Upper lobe of left lung (tissue), 4 donors: ENCODE results near the gene C3orf49.

ENCODE experiments used
- EP300 ChIP-seq, 4 donors: sonication (generic); formaldehyde crosslinking; IDR thresholded peaks; one replicate each; pipeline ENCODE4 v1.5.1; 2017; ENCODE audit warnings: antibody characterized with exemption in 4 of 4, control low read depth in 2 of 4
- POLR2A ChIP-seq, 4 donors: fragments of 450-650 bp; IDR thresholded peaks; one replicate each; pipeline ENCODE4 v1.5.1; 2016 to 2017; ENCODE audit warnings: antibody characterized with exemption in 4 of 4, mild to moderate bottlenecking in 2 of 4
- POLR2AphosphoS5 ChIP-seq, 2 donors: sonication (generic); formaldehyde crosslinking; IDR thresholded peaks; one replicate each; pipeline ENCODE4 v1.5.1; 2017; ENCODE audit warnings: antibody characterized with exemption in 2 of 2
- TF ChIP-seq, protein P1 (sequence below), 6 experiments: fragments of 450-650 bp in 4 of 6; fragments of 200-600 bp in 2 of 6; sonication (generic) in 2 of 6; IDR thresholded peaks; one replicate each; pipeline ENCODE4 v1.5.1; 2016 to 2019; ENCODE audit warnings: antibody characterized with exemption in 6 of 6

- no peak for TF ChIP-seq POLR2AphosphoS5 (IDR thresholded peaks at IDR 0.05)
- TF ChIP-seq, protein P1, sequence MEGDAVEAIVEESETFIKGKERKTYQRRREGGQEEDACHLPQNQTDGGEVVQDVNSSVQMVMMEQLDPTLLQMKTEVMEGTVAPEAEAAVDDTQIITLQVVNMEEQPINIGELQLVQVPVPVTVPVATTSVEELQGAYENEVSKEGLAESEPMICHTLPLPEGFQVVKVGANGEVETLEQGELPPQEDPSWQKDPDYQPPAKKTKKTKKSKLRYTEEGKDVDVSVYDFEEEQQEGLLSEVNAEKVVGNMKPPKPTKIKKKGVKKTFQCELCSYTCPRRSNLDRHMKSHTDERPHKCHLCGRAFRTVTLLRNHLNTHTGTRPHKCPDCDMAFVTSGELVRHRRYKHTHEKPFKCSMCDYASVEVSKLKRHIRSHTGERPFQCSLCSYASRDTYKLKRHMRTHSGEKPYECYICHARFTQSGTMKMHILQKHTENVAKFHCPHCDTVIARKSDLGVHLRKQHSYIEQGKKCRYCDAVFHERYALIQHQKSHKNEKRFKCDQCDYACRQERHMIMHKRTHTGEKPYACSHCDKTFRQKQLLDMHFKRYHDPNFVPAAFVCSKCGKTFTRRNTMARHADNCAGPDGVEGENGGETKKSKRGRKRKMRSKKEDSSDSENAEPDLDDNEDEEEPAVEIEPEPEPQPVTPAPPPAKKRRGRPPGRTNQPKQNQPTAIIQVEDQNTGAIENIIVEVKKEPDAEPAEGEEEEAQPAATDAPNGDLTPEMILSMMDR (IDR thresholded peaks at IDR 0.05), result peak; percentile 67 to 88 (median 82)
- no peak for TF ChIP-seq POLR2A (IDR thresholded peaks at IDR 0.05)
- no peak for TF ChIP-seq EP300 (IDR thresholded peaks at IDR 0.05)
Observed at GRCh38 chr3:63818282-63819150, 583 bp upstream of the C3orf49 start.
